ENCODE data around the gene SYNPO.

Gene SYNPO

DNA sequence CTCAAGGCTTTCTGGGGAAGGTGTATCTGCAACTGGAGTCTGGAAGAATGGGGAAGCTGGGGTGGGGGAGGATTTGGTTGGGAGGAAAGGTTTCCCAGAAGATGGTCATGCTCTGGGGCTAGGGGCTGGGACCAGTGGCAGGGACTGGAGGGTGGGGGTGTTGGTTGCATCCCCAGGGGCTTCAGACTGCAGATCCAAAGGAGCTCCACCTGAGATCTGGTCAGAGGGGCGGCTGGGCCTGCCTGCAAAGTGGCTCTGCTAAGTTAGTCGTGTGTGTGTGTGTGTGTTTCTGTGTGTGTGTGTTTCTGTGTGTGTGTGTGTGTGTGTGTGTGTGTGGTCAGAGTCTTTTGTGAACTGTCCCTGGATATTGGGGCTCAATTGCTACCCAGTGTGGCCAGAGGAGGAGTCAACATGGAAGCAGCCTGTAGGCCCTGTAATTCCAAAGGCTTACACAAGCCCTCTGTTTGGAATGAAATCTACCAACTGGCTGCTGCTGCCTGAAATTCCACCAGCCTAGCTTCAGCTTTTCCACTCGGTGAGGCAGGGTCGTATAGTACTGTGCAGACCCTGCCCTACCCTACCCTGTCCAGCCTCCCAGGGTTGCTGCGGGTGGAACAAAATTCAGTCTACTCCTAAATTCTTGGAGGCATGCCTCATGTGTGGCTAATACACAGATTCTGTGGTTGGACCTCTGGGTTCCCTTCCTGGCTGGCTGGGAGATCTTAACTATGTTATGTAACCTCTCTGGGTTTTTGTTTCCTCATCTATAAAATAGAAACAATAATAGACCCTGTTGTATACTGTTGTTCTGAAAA lies 12.5 kb upstream of the SYNPO start:
- no peak overlapping the region for H3K4me3 ChIP-seq (ENCODE audit: low read depth, low read length)
- TF ChIP-seq, protein P1, sequence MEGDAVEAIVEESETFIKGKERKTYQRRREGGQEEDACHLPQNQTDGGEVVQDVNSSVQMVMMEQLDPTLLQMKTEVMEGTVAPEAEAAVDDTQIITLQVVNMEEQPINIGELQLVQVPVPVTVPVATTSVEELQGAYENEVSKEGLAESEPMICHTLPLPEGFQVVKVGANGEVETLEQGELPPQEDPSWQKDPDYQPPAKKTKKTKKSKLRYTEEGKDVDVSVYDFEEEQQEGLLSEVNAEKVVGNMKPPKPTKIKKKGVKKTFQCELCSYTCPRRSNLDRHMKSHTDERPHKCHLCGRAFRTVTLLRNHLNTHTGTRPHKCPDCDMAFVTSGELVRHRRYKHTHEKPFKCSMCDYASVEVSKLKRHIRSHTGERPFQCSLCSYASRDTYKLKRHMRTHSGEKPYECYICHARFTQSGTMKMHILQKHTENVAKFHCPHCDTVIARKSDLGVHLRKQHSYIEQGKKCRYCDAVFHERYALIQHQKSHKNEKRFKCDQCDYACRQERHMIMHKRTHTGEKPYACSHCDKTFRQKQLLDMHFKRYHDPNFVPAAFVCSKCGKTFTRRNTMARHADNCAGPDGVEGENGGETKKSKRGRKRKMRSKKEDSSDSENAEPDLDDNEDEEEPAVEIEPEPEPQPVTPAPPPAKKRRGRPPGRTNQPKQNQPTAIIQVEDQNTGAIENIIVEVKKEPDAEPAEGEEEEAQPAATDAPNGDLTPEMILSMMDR (IDR thresholded peaks at IDR 0.05; ENCODE audit: low read depth, low read length, missing control alignments): no peak
- DNase-seq (ENCODE audit: low read depth): no peak
- in situ Hi-C loops (cut with HindIII; ENCODE audit: low sequenced_read_pairs): no loop called here

DNA sequence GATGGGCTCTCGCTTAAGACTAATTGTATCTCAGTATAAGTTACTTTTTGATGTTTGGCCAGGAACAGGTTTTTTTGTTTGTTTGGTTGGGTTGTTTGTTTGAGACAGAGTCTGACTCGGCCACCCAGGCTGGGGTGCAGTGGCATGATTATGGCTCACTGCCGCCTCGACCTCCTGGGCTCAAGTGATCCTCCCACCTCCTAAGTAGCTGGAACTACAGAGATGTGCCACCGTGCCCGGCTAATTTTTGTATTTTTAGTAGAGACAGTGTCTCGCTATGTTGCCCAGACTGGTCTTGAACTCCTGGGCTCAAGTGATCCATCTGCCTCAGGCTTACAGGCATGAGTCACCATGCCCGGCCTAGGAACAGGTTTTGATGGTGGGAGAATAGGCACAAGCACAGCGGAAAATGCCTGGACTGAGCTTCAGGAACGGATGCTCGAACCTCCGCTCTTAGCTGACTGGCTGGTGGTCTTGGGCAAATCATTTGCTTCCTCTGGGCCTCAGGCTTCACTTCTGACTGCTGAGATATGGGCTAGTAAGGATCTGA lies 11.4 kb upstream of the SYNPO start:
- in situ Hi-C loops (cut with HindIII; ENCODE audit: low sequenced_read_pairs): no loop called here
- H3K4me3 ChIP-seq (ENCODE audit: low read depth, low read length): no peak overlapping the region
- DNase-seq (ENCODE audit: low read depth): no peak
- TF ChIP-seq, protein P1 (IDR thresholded peaks at IDR 0.05; ENCODE audit: low read depth, low read length, missing control alignments): no peak

DNA sequence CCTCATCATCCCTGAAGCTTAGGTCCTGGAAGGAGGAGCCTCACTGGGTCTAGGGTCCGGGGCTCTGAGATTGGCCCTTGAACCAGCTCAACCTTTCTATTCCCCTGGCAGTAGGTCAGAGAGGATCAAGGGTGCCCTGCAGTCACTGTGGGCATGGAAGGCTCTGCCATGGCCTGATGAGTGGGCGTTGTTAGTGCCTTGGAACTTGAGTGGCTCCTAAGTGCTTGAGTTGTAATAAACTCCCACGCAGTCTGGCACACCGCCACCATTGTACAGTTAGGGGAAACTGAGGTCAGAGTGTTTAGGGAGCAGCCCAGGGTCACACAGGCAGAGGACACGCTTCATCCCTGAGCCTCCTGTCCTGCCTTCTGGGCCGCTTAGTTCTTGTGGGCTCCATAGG lies 10.4 kb upstream of the SYNPO start:
- TF ChIP-seq, protein P1 (IDR thresholded peaks at IDR 0.05; ENCODE audit: low read depth, low read length, missing control alignments): no peak
- H3K4me3 ChIP-seq (ENCODE audit: low read depth, low read length): no peak overlapping the region
- DNase-seq (ENCODE audit: low read depth): no peak
- in situ Hi-C loops (cut with HindIII; ENCODE audit: low sequenced_read_pairs): no loop called here

DNA sequence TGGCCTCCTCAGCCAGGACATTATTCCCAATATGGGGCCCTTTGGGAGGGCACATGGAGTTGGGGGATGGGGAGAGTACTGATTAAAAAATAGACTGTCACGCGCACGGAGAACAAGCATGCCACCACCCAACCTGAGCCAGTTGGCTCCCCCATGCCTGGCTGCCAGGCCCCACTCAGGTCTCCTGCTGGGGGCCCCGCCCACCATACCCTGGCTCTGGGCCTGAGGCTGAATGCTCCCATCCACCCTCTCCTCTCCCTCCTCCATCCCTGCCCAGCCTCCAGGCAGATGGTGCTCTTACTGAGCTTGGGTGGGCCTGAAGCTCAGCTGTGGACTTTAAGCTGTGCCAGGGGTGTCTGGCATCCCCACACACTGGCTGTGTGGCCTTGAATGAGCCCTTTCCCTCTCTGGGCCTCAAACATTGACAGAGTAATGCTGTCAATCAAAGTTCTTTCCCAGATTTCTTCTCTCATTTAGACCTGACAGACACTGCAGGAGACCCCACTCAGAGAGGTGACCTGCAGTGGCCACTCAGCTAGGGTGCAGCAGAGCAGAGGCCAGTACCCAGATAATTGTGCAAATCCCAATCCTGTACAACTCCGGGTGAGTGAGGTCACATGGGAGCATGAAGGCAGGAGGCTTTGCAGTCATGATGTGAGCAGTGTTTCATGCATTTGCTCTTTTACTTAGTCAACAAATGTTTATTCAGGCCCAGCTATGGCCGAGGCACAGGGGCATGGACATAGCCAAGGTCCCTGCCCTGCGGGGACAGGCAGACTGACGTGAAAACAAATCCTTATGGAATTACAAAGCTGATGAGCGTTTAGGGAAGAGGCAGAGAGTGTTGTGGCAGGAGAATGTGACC lies 9.8 kb upstream of the SYNPO start:
- in situ Hi-C loops (cut with HindIII; ENCODE audit: low sequenced_read_pairs): no loop called here
- no peak overlapping the region for H3K4me3 ChIP-seq (ENCODE audit: low read depth, low read length)
- TF ChIP-seq, protein P1 (IDR thresholded peaks at IDR 0.05; ENCODE audit: low read depth, low read length, missing control alignments): no peak
- no peak for DNase-seq (ENCODE audit: low read depth)

DNA sequence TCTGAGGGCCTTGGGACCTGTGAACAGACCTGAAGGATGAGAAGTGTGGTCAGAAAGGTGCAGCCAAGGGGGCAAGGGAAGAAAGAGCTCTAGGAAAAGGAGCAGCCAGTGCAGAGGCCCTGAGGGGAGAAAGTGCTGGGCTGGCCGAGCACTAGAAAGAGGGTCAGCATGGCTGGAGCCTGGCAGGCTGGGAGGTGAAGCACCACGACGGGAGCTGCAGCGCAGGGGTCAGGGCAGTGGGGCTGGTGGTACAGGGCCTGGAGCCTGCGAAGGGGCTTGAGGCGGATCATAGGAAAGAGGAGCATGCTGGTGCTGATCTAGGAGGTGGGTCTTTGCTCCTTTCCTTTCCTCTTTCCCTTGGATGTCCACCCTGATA lies 9.1 kb upstream of the SYNPO start:
- in situ Hi-C loops (cut with HindIII; ENCODE audit: low sequenced_read_pairs): no loop called here
- TF ChIP-seq, protein P1 (IDR thresholded peaks at IDR 0.05; ENCODE audit: low read depth, low read length, missing control alignments): no peak
- DNase-seq (ENCODE audit: low read depth): no peak

DNA sequence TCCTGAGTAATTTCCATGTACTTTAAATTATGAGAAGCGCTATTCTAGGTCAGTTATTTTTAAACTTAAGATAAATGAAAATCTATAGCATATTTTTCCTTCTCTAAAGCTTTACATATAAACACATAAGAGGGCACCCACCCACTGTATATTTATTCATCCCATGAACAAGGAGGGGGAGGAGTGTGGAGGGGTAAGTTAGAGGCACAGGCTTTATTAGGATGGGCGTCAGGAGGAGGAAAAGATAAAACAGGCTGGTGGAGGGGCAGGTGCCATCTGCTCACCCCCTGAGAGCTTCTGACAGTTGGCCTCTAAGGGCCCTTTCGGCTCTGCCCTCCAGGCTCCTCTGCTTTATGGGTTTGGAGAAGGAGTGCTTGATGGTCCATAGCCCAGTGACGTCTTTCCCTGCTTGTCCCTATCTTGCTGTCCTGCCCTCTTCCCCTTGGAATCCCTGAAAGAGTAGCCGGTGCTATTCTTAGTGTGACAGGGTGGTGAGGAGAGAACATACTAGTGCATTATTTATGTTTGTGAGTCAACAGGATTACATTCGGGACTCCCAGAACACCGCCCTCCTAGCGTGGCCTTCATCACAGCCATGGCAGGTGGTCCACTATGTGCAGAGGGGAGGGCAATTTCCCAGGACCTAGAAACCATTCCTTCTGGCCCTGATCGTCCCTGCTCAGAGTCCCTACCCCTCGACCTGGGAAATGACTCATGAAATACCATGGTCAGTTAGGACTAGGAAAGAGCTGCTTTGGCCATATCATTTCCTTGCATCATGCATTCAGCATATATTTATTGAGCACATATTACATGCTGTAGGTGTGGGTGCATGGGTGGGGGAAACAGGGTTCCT lies 7.9 kb upstream of the SYNPO start:
- no peak for DNase-seq (ENCODE audit: low read depth)
- H3K4me3 ChIP-seq (ENCODE audit: low read depth, low read length): no peak overlapping the region
- in situ Hi-C loops (cut with HindIII; ENCODE audit: low sequenced_read_pairs): no loop called here
- TF ChIP-seq, protein P1 (IDR thresholded peaks at IDR 0.05; ENCODE audit: low read depth, low read length, missing control alignments): no peak

More for the DNA sequence above, 9.1 kb upstream of the SYNPO start:
- no peak overlapping the region for H3K4me3 ChIP-seq (ENCODE audit: low read depth, low read length)

Measured in astrocyte of the cerebellum (primary cell).